ENCODE results near the gene PCK2.

DNA sequence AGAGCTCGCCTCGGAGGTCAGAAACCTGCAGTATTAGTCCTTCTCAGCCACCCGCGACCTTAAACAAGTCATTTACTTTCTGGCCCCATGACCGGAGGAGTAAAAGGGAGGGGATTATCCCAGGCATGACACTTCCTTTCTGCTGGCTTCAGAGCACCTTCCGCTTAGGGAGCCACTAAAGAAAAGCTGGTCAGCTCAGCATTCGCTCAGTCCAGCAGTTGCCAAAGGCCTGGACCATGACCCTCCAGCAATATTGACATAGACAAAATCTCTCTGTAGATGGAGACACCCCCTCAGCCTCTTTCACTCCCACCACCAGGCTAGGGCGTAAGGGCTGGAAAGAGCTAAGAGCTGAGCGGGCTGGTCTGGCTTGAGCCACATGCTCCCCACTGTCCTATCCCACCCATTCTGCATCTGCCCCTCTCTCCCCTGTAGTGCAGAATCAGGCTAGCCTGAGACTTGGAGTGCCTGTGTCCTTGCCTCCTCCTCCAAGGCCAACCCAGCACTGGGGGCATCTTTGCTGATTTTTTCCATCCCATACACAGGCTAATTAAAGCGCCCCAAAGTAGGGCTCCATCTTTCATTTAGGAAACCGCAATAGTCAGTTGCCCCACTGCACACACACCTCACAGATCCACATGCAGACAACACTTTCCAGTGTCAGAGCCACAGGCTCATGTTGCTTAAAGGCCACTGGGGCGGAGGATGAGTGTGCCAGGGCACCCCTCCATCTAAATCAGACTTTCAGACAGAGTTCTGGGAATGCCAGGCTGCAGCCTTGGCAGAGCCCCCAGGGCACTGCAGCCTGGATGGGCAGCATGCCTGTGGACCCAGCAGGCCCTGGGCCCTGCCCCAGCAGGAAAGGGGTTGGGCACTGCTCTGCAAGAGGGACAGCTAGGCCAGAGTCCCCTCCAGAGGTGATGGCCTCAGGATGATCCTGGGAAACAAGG is 26.7 kb upstream of the PCK2 start:
- TF ChIP-seq, protein P1, sequence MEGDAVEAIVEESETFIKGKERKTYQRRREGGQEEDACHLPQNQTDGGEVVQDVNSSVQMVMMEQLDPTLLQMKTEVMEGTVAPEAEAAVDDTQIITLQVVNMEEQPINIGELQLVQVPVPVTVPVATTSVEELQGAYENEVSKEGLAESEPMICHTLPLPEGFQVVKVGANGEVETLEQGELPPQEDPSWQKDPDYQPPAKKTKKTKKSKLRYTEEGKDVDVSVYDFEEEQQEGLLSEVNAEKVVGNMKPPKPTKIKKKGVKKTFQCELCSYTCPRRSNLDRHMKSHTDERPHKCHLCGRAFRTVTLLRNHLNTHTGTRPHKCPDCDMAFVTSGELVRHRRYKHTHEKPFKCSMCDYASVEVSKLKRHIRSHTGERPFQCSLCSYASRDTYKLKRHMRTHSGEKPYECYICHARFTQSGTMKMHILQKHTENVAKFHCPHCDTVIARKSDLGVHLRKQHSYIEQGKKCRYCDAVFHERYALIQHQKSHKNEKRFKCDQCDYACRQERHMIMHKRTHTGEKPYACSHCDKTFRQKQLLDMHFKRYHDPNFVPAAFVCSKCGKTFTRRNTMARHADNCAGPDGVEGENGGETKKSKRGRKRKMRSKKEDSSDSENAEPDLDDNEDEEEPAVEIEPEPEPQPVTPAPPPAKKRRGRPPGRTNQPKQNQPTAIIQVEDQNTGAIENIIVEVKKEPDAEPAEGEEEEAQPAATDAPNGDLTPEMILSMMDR (conservative IDR thresholded peaks at IDR 0.05): no peak
- TF ChIP-seq ZFX (IDR thresholded peaks at IDR 0.05): no peak
